Chondrocyte (in vitro differentiated cells): ENCODE results near the gene SSTR5. TPM values are rescaled to one million over a fixed set of nuclear protein-coding genes. Genes with fewer than 3 reads are reported as not detected.

Experiments
- DNase-seq: peaks from one replicate; pipeline ENCODE4 v3.0.0; 2021; ENCODE audit warnings: mixed read lengths, low spot score
- H3K27ac Mint-ChIP-seq: one replicate; pipeline ENCODE4 v1.8.0; 2021; ENCODE audit warnings: mild to moderate bottlenecking, moderate library complexity, mixed read lengths; ENCODE audit not compliant: unreplicated experiment
- H3K27me3 Mint-ChIP-seq: 2 replicates; pipeline ENCODE4 v1.8.0; 2021; ENCODE audit warnings: low read depth, mixed read lengths
- H3K36me3 Mint-ChIP-seq: 2 replicates; pipeline ENCODE4 v1.8.0; 2021; ENCODE audit warnings: low read depth, mixed read lengths
- H3K4me1 Mint-ChIP-seq: 2 replicates; pipeline ENCODE4 v1.8.0; 2021; ENCODE audit warnings: low read depth, mild to moderate bottlenecking, mixed read lengths
- H3K4me3 Mint-ChIP-seq: one replicate; pipeline ENCODE4 v1.8.0; 2021; ENCODE audit warnings: mild to moderate bottlenecking, moderate library complexity, mixed read lengths; ENCODE audit not compliant: unreplicated experiment
- H3K9me3 Mint-ChIP-seq: 2 replicates; pipeline ENCODE4 v1.8.0; 2021; ENCODE audit warnings: low read depth, mixed read lengths
- CTCF ChIP-seq: fragments of 200-600 bp; sonication (generic); IDR thresholded peaks from 2 replicates; pipeline ENCODE4 v1.5.0; 2021; ENCODE audit warnings: antibody characterized with exemption, mild to moderate bottlenecking, moderate library complexity
- total RNA-seq: library from RNA; stranded (reverse); gene quantifications from 3 replicates; pipeline ENCODE4 v1.2.1, GENCODE V29; 2021

The SSTR5 gene
- total RNA-seq, 1 donor from 2014 or later = not detected

GRCh38 chr16:1067629-1068028 is 4.9 kb upstream of the SSTR5 start:
- Mint-ChIP-seq H3K4me1 (no peaks in the 10 kb centered on the region), H3K27me3 (peaks cover 33% of the 10 kb centered on the region), H3K27ac (no peak overlapping the region)

GRCh38 chr16:1068451-1068850 is 4.1 kb upstream of the SSTR5 start:
- no peak for TF ChIP-seq CTCF
- no peaks in the 10 kb centered on the region for H3K36me3 Mint-ChIP-seq
- no peaks in the 10 kb centered on the region for H3K4me1 Mint-ChIP-seq
- no peak overlapping the region for H3K27ac Mint-ChIP-seq
- no peak for DNase-seq
- no peaks in the 10 kb centered on the region for H3K9me3 Mint-ChIP-seq
- peaks cover 33% of the 10 kb centered on the region for H3K27me3 Mint-ChIP-seq
- no peak overlapping the region for H3K4me3 Mint-ChIP-seq

More at GRCh38 chr16:1067629-1068028, 4.9 kb upstream of the SSTR5 start:
- DNase-seq = no peak
- TF ChIP-seq CTCF = no peak
- Mint-ChIP-seq H3K36me3 (no peaks in the 10 kb centered on the region), H3K9me3 (no peaks in the 10 kb centered on the region), H3K4me3 (no peak overlapping the region)

- no peak overlapping the region for H3K4me3 Mint-ChIP-seq
- no peak for DNase-seq
- no peak for TF ChIP-seq CTCF
- no peak overlapping the region for H3K27ac Mint-ChIP-seq
- no peaks in the 10 kb centered on the region for H3K36me3 Mint-ChIP-seq
- no peaks in the 10 kb centered on the region for H3K9me3 Mint-ChIP-seq
- peaks cover 28% of the 10 kb centered on the region for H3K27me3 Mint-ChIP-seq
- no peaks in the 10 kb centered on the region for H3K4me1 Mint-ChIP-seq
These were observed 3.4 kb upstream of the SSTR5 start for GRCh38 chr16:1069154-1069553.

GRCh38 chr16:1070084-1070863 is 2.3 kb upstream of the SSTR5 start:
- no peak overlapping the region for H3K27ac Mint-ChIP-seq
- peaks cover 22% of the 10 kb centered on the region for H3K27me3 Mint-ChIP-seq
- no peaks in the 10 kb centered on the region for H3K36me3 Mint-ChIP-seq

GRCh38 chr16:1070864-1071408 is 1.6 kb upstream of the SSTR5 start:
- no peak overlapping the region for H3K4me3 Mint-ChIP-seq
- no peak for TF ChIP-seq CTCF

More at GRCh38 chr16:1070084-1070863, 2.3 kb upstream of the SSTR5 start:
- no peak for TF ChIP-seq CTCF
- Mint-ChIP-seq H3K4me1 (no peaks in the 10 kb centered on the region), H3K9me3 (no peaks in the 10 kb centered on the region), H3K4me3 (no peak overlapping the region)
- DNase-seq = no peak

More at GRCh38 chr16:1070864-1071408, 1.6 kb upstream of the SSTR5 start:
- H3K36me3 Mint-ChIP-seq = no peaks in the 10 kb centered on the region
- H3K27ac Mint-ChIP-seq = no peak overlapping the region
- no peaks in the 10 kb centered on the region for H3K9me3 Mint-ChIP-seq
- no peak for DNase-seq
- H3K27me3 Mint-ChIP-seq = peaks cover 22% of the 10 kb centered on the region
- H3K4me1 Mint-ChIP-seq = no peaks in the 10 kb centered on the region
